ENCODE measurements around the gene SH2D4B.

SH2D4B gene

GRCh38 chr10:80598084-80598798 lies 60.5 kb downstream of the SH2D4B start:
- TF ChIP-seq CTCF (conservative IDR thresholded peaks at IDR 0.05; ENCODE audit: low read depth, low read length): no peak
- no peak for DNase-seq (ENCODE audit: low read depth)
- H3K4me3 ChIP-seq (ENCODE audit: low read length): no peak overlapping the region

DNA sequence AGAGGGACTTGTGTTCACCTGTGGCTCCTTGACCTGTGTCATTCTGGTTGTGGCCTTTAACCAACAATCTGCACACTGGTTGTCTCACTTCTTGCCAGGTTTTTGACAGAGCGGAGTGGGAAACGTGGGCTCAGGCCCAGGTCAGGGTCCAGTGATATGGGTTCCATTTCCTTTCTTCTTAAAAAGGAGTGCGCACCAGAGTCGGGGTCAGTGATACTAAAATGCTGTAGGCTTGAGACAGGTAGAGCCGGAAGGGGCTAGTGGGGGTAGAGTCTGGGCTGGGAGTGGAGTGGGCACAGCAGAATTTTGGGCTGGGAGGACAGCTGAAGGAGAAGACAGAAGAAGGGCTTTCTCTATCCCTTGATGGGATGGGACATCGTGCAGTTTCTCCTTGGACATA lies 61.2 kb downstream of the SH2D4B start:
- DNase-seq (ENCODE audit: low read depth): no peak
- TF ChIP-seq CTCF (conservative IDR thresholded peaks at IDR 0.05; ENCODE audit: low read depth, low read length): no peak
- H3K4me3 ChIP-seq (ENCODE audit: low read length): no peak overlapping the region

DNA sequence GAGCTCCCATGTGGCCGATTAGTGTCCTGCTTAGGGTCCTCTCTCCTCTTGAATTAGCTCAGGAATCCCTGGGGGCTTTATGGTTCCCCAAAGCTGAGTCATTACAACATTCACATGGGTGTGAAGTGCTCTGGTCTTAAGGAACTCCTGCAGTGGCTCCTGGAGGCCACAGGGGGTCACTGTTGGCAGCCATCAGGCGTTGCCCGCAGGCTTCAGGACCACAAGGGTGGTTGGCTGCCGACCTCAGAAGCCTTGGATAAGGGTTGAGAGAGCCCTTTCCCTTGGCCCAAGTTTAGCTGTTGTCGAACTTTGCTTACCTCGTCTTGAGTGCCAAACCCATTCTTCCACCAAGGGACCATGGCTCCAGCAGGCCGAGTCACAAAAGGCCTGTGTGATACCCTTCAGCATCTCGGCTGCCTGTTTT lies 61.7 kb downstream of the SH2D4B start:
- no peak overlapping the region for H3K4me3 ChIP-seq (ENCODE audit: low read length)
- DNase-seq (ENCODE audit: low read depth): no peak
- TF ChIP-seq CTCF (conservative IDR thresholded peaks at IDR 0.05; ENCODE audit: low read depth, low read length): peak; percentile 83

- TF ChIP-seq CTCF (conservative IDR thresholded peaks at IDR 0.05; ENCODE audit: low read depth, low read length): no peak
- DNase-seq (ENCODE audit: low read depth): no peak
Measured at GRCh38 chr10:80600256-80600655, 62.6 kb downstream of the SH2D4B start.

DNA sequence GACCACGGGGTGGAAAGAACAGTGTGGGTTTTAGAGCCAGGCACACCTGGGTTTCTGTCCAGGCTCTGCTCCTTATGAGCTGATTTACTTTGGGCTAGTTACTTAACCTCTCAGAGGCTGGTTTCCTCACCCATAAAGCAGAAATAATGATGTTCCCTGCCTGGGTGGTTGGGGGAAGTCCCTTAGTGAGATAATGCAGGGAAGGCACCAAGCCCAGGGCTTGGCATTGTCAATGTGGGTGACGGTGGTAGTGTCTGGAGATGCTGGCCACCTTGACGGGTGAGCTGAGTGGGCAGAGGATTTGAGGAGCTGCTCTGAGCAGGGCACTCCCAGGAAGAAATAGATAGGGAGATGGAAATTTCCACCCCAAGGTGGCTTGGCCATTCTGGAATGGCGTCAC lies 65.2 kb downstream of the SH2D4B start:
- no peak for DNase-seq (ENCODE audit: low read depth)
- no peak overlapping the region for H3K4me3 ChIP-seq (ENCODE audit: low read length)
- TF ChIP-seq CTCF (conservative IDR thresholded peaks at IDR 0.05; ENCODE audit: low read depth, low read length): no peak

More at GRCh38 chr10:80600256-80600655, 62.6 kb downstream of the SH2D4B start:
- H3K4me3 ChIP-seq (ENCODE audit: low read length): no peak overlapping the region

DNA sequence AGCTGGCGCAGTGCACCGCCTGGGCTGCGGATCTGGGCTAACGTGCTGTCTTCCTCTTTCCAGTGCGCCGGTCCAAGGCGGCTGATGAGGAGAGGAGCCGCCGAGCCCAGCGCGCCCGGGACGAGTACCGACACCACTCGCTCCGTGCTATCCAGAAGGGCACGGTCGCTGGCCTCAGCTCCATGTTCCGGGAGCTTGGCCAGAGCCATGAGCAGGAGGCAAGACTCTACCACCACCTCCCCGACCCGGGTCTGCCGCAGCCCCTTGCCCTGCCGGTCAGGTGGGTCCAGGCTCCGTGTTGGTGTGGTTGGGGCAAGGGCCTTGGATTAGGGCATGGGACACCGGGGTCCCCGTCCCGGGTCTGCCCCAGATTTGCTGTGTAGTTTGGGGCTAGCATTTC lies 65.8 kb downstream of the SH2D4B start:
- DNase-seq (ENCODE audit: low read depth): no peak
- H3K4me3 ChIP-seq (ENCODE audit: low read length): no peak overlapping the region
- TF ChIP-seq CTCF (conservative IDR thresholded peaks at IDR 0.05; ENCODE audit: low read depth, low read length): no peak

DNA sequence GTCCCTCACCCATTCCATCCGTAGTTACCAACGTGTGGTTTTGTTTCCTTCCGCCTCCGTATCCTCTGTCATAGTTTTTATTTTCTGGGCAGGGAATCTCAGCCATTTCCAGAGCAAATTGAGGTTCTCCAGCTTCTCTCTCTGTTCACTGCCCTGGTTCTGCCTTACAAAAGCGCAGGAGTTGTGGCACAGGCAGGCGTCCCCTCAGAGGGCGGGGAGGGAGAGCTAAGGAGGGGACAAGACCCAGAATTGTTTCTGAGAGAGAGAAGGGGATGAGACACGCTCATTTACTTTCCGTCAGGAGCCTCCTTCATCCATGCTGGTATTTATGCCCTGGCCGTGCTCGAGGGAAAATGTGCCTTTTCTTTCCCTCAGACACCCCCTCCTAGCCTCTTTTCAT lies 71.0 kb downstream of the SH2D4B start:
- H3K4me3 ChIP-seq (ENCODE audit: low read length): no peak overlapping the region
- TF ChIP-seq CTCF (conservative IDR thresholded peaks at IDR 0.05; ENCODE audit: low read depth, low read length): no peak
- DNase-seq (ENCODE audit: low read depth): no peak
